ENCODE data around the gene NDUFA7. TPM values are rescaled to one million over a fixed set of nuclear protein-coding genes. Genes with fewer than 3 reads are reported as not detected.
A peak's percentile ranks its signal among the peaks of the same experiment; 100 is the strongest.

Gene NDUFA7
- total RNA-seq, 4 donors from 2014 or later, result 6.9 to 25.9 (median 8.8) TPM; not detected in 1

DNA sequence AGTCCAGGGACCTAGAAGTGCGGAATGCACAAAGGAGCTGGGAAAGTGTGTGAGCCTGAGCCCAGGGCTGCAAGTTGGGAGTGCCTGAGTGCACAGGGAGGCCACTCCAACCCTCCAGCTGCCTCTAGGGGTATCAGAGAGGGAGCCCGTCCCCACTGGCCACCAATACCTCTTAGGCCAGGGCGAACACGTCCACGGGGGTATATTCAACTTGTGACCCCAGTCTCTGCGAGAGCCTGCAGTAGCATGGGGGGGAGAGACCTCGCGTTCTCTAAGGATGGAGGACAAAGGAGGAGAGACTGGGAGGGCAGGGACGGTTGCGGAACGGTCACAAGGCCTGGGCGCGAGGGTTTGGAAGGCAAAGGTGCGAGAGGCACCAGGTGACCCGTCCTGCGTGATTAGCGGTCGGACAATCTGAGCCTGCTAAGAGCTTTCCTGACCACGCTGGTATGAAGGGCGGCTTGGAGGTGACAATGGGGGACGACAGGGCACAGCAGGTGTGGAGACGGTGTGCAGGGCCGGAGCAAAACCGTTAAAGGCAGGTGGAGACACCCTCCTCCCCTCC lies 13.7 kb downstream of the NDUFA7 start:
- peaks cover 3 to 7% of the 10 kb centered on the region in 2 donors for H3K4me1 ChIP-seq
- intact Hi-C loops (cut with DNase I; ENCODE audit: low total_unique reads), result no loop called here
- DNase-seq, result no peak

GRCh38 chr19:8306235-8307054 lies 14.7 kb downstream of the NDUFA7 start:
- peak; percentile 13 to 14 for DNase-seq
- H3K9me3 ChIP-seq, result no peaks in the 10 kb centered on the region
- H3K27ac ChIP-seq, result peak overlapping the region in 1 of 2 donors; percentile 34
- H3K4me3 ChIP-seq, result peak overlapping the region in 1 of 2 donors; percentile 59
- H3K36me3 ChIP-seq, result no peaks in the 10 kb centered on the region
- peaks cover 3 to 7% of the 10 kb centered on the region in 2 donors for H3K4me1 ChIP-seq
- TF ChIP-seq, protein P1, sequence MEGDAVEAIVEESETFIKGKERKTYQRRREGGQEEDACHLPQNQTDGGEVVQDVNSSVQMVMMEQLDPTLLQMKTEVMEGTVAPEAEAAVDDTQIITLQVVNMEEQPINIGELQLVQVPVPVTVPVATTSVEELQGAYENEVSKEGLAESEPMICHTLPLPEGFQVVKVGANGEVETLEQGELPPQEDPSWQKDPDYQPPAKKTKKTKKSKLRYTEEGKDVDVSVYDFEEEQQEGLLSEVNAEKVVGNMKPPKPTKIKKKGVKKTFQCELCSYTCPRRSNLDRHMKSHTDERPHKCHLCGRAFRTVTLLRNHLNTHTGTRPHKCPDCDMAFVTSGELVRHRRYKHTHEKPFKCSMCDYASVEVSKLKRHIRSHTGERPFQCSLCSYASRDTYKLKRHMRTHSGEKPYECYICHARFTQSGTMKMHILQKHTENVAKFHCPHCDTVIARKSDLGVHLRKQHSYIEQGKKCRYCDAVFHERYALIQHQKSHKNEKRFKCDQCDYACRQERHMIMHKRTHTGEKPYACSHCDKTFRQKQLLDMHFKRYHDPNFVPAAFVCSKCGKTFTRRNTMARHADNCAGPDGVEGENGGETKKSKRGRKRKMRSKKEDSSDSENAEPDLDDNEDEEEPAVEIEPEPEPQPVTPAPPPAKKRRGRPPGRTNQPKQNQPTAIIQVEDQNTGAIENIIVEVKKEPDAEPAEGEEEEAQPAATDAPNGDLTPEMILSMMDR (IDR thresholded peaks at IDR 0.05), result no peak
- no peak for TF ChIP-seq POLR2A (IDR thresholded peaks at IDR 0.05)
- intact Hi-C loops (cut with DNase I; ENCODE audit: low total_unique reads), result no loop called here
- H3K27me3 ChIP-seq, result no peaks in the 10 kb centered on the region

More for the DNA sequence above, 13.7 kb downstream of the NDUFA7 start:
- Histone ChIP-seq H3K36me3 (no peaks in the 10 kb centered on the region), H3K27ac (peak overlapping the region; percentile 58 to 80), H3K27me3 (no peaks in the 10 kb centered on the region), H3K9me3 (no peaks in the 10 kb centered on the region), H3K4me3 (peak overlapping the region; percentile 50 to 59)
- no peak for TF ChIP-seq POLR2A (IDR thresholded peaks at IDR 0.05)
- TF ChIP-seq, protein P1 (IDR thresholded peaks at IDR 0.05), result no peak

- Histone ChIP-seq H3K36me3 (no peaks in the 10 kb centered on the region), H3K27ac (peak overlapping the region in 1 of 2 donors; percentile 34), H3K9me3 (no peaks in the 10 kb centered on the region), H3K4me1 (peaks cover 3 to 7% of the 10 kb centered on the region in 2 donors), H3K27me3 (no peaks in the 10 kb centered on the region), H3K4me3 (no peak overlapping the region)
- peak; percentile 10 to 12 for DNase-seq
- TF ChIP-seq, protein P1 (IDR thresholded peaks at IDR 0.05), result no peak
- TF ChIP-seq POLR2A (IDR thresholded peaks at IDR 0.05), result no peak
- intact Hi-C loops (cut with DNase I; ENCODE audit: low total_unique reads), result no loop called here
Measured at GRCh38 chr19:8305798-8306197, 15.4 kb downstream of the NDUFA7 start.

- peak; percentile 17 to 19 for DNase-seq
- Histone ChIP-seq H3K27ac (no peak overlapping the region), H3K4me1 (peaks cover 3 to 7% of the 10 kb centered on the region in 2 donors), H3K9me3 (no peaks in the 10 kb centered on the region), H3K36me3 (no peaks in the 10 kb centered on the region), H3K27me3 (no peaks in the 10 kb centered on the region), H3K4me3 (no peak overlapping the region)
- TF ChIP-seq, protein P1 (IDR thresholded peaks at IDR 0.05), result no peak
- TF ChIP-seq POLR2A (IDR thresholded peaks at IDR 0.05), result no peak
- intact Hi-C loops (cut with DNase I; ENCODE audit: low total_unique reads), result no loop called here
Measured at GRCh38 chr19:8304841-8305621, 16.1 kb downstream of the NDUFA7 start.
